NCI-H1105 treated with DMSO at 0.1 percent for 48 hours (cell line): ENCODE data around the gene PRSS8.

Experiments
- DNase-seq: peaks from one replicate; lab custom pipeline; 2025; lab: John Stamatoyannopoulos, UW

Gene PRSS8

GRCh38 chr16:31128711-31129567 lies 6.6 kb downstream of the PRSS8 start:
- DNase-seq: no peak

GRCh38 chr16:31127182-31127581 lies 8.3 kb downstream of the PRSS8 start:
- no peak for DNase-seq

GRCh38 chr16:31125844-31126243 lies 9.7 kb downstream of the PRSS8 start:
- no peak for DNase-seq

- no peak for DNase-seq
These were observed 15.4 kb downstream of the PRSS8 start for GRCh38 chr16:31120129-31120528.

- DNase-seq: no peak
These were observed 17.0 kb downstream of the PRSS8 start for GRCh38 chr16:31118223-31119155.

- DNase-seq: peak; percentile 94
These were observed 17.9 kb downstream of the PRSS8 start, which contains the start of gene KAT8 for GRCh38 chr16:31117384-31118222. TSS of gene KAT8 (plus strand) at chr16:31117664. CDS start at chr16:31117682, 18 bp downstream.

GRCh38 chr16:31114468-31114867 lies 21.1 kb downstream of the PRSS8 start:
- DNase-seq: no peak

- DNase-seq: no peak
These were observed 22.1 kb downstream of the PRSS8 start for GRCh38 chr16:31113121-31114120.

- DNase-seq: no peak
These were observed 22.8 kb downstream of the PRSS8 start for GRCh38 chr16:31112711-31113110.

GRCh38 chr16:31111881-31112466 lies 23.6 kb downstream of the PRSS8 start:
- no peak for DNase-seq

GRCh38 chr16:31110106-31111034 lies 25.2 kb downstream of the PRSS8 start:
- DNase-seq: no peak

- no peak for DNase-seq
These were observed 25.9 kb downstream of the PRSS8 start for GRCh38 chr16:31109622-31110021.

GRCh38 chr16:31108794-31109558 lies 26.6 kb downstream of the PRSS8 start:
- no peak for DNase-seq

GRCh38 chr16:31108035-31108793 lies 27.3 kb downstream of the PRSS8 start, which contains the start of gene BCKDK:
TSS of gene BCKDK (plus strand) at chr16:31108386. CDS start at chr16:31109224, 838 bp downstream.
- peak; percentile 51 for DNase-seq

GRCh38 chr16:31107465-31107867 lies 28.1 kb downstream of the PRSS8 start:
- no peak for DNase-seq

GRCh38 chr16:31106509-31107464 lies 28.7 kb downstream of the PRSS8 start:
- no peak for DNase-seq
